Endothelial cell of umbilical vein (primary cell): Measurements from ENCODE around the gene PKD1L1. TPM values are rescaled to one million over a fixed set of nuclear protein-coding genes. Genes with fewer than 3 reads are reported as not detected.

Source experiments
- BruUV-seq: library from RNA; stranded (reverse); fragments of 400-500 nt; replicated peaks from 2 replicates; lab custom pipeline; 2021; lab: Mats Ljungman, UMichigan
- CTCF ChIA-PET: fragments of 300-600, 350-600 bp; sonication (Branson Sonifier 250); formaldehyde crosslinking; loops from one replicate; lab custom pipeline; 2021; ENCODE audit warnings: antibody characterized with exemption, inconsistent platforms; lab: Charles Lee
- POLR2A ChIA-PET: fragments of 300-600, 350-600 bp; sonication (Branson Sonifier 250); formaldehyde crosslinking; loops from one replicate; lab custom pipeline; 2021; ENCODE audit warnings: antibody characterized with exemption, inconsistent platforms; lab: Charles Lee
- DNase-seq: peaks from one replicate; pipeline ENCODE4 v3.0.0-alpha.2; 2011; ENCODE audit warnings: low read depth, low spot score
- FAIRE-seq: peaks from 2 replicates; lab custom pipeline; 2011; peaks lifted over from hg19 to GRCh38; lab: Jason Lieb, UNC
- H2AFZ ChIP-seq: 2 replicates; pipeline ENCODE4 v1.6.0; 2012; ENCODE audit warnings: low read depth, low read length, control low read depth, inconsistent platforms
- H3K27ac ChIP-seq: 2 replicates; pipeline ENCODE4 v1.5.1; 2011; ENCODE audit warnings: low read depth, mild to moderate bottlenecking, control low read depth, low read length, moderate library complexity; ENCODE audit not compliant: insufficient read depth
- H3K27me3 ChIP-seq, 2 experiments: 2 replicates each; pipeline versions ENCODE4 v1.6.0 to v1.6.1; 2011; ENCODE audit warnings: low read length in 2 of 2, mixed read lengths in 1 of 2; ENCODE audit not compliant: control insufficient read depth in 2 of 2, insufficient read depth in 2 of 2
- H3K36me3 ChIP-seq, 2 experiments: 2 replicates in 1 of 2; 3 replicates in 1 of 2; pipeline ENCODE4 v1.5.1; 2011; ENCODE audit warnings: low read length in 2 of 2, mild to moderate bottlenecking in 1 of 2, moderate library complexity in 1 of 2; ENCODE audit not compliant: control insufficient read depth in 2 of 2, insufficient read depth in 2 of 2; ENCODE audit errors: extremely low read depth in 1 of 2
- H3K4me1 ChIP-seq: 3 replicates; pipeline ENCODE4 v1.5.1; 2011; ENCODE audit warnings: mild to moderate bottlenecking, low read length; ENCODE audit not compliant: control insufficient read depth, insufficient read depth; ENCODE audit errors: extremely low read depth
- H3K4me2 ChIP-seq: 2 replicates; pipeline ENCODE4 v1.6.1; 2011; ENCODE audit warnings: low read length, control low read depth, mixed read lengths; ENCODE audit not compliant: insufficient read depth
- H3K4me3 ChIP-seq, 3 experiments: fragments of 200-600 bp in 1 of 3; sonication (generic), shearing (Covaris generic) in 1 of 3; replicated peaks in 1 of 3; 2 replicates each; pipeline ENCODE4 v1.5.1; 2011 to 2016; ENCODE audit warnings: control low read depth in 3 of 3, low read length in 3 of 3, mild to moderate bottlenecking in 2 of 3, inconsistent platforms in 1 of 3, low read depth in 1 of 3, moderate library complexity in 1 of 3; ENCODE audit not compliant: insufficient read depth in 1 of 3
- H3K79me2 ChIP-seq: 2 replicates; pipeline ENCODE4 v1.6.0; 2012; ENCODE audit warnings: low read length, inconsistent platforms; ENCODE audit not compliant: control insufficient read depth, insufficient read depth
- H3K9ac ChIP-seq: replicated peaks from 2 replicates; pipeline ENCODE3; 2011; ENCODE audit warnings: low read length, control low read depth; ENCODE audit not compliant: insufficient read depth; ENCODE audit errors: extremely low read depth
- H3K9me1 ChIP-seq: replicated peaks from 3 replicates; pipeline ENCODE4 v1.6.0; 2011; ENCODE audit warnings: mild to moderate bottlenecking, low read length; ENCODE audit not compliant: control insufficient read depth, insufficient read depth; ENCODE audit errors: extremely low read depth
- H3K9me3 ChIP-seq: replicated peaks from 2 replicates; pipeline ENCODE4 v1.5.1; 2012; ENCODE audit warnings: low read length, inconsistent platforms; ENCODE audit not compliant: control insufficient read depth, insufficient read depth
- H4K20me1 ChIP-seq: replicated peaks from 2 replicates; pipeline ENCODE3; 2011; ENCODE audit warnings: mild to moderate bottlenecking, low read length; ENCODE audit not compliant: control insufficient read depth, insufficient read depth; ENCODE audit errors: extremely low read depth
- EZH2 ChIP-seq: IDR thresholded peaks from 2 replicates; pipeline ENCODE4 v1.6.1; 2012; ENCODE audit warnings: borderline replicate concordance, low read depth, mild to moderate bottlenecking, moderate library complexity, low read length, inconsistent platforms; ENCODE audit not compliant: severe bottlenecking
- FOS ChIP-seq: IDR thresholded peaks from 2 replicates; pipeline ENCODE4 v1.6.1; 2011; ENCODE audit warnings: mild to moderate bottlenecking, low read length, moderate library complexity, borderline replicate concordance; ENCODE audit not compliant: insufficient read depth
- GATA2 ChIP-seq: IDR thresholded peaks from 2 replicates; pipeline ENCODE4 v1.7.0; 2011; ENCODE audit warnings: low read depth, mild to moderate bottlenecking, moderate library complexity, mixed read lengths, low read length; ENCODE audit not compliant: insufficient read length, insufficient read depth
- JUN ChIP-seq: IDR thresholded peaks from 2 replicates; pipeline ENCODE4 v1.6.1; 2011; ENCODE audit warnings: borderline replicate concordance, low read depth; ENCODE audit not compliant: insufficient read length, insufficient read depth
- MYC ChIP-seq: IDR thresholded peaks from one replicate; pipeline ENCODE4 v1.6.1; 2011; ENCODE audit warnings: mild to moderate bottlenecking, low read depth, low read length
- POLR2A ChIP-seq: IDR thresholded peaks from 2 replicates; pipeline ENCODE4 v1.6.1; 2012; ENCODE audit warnings: low read depth, mild to moderate bottlenecking, control low read depth, low read length
- POLR2AphosphoS5 ChIP-seq: IDR thresholded peaks from 2 replicates; pipeline ENCODE4 v1.6.1; 2012; ENCODE audit warnings: low read depth, mild to moderate bottlenecking, control low read depth, low read length, moderate library complexity; ENCODE audit not compliant: insufficient read depth
- dilution Hi-C: fragments of 300-500 bp; cut with MboI; formaldehyde crosslinking; loops from one replicate; pipeline ENCODE4 v1.15.0; 2019; ENCODE audit warnings: low sequenced_read_pairs; ENCODE audit not compliant: extremely low pct_ligation_motif_present
- intact Hi-C: fragments of 100-400 bp; cut with micrococcal nuclease; formaldehyde crosslinking; loops from one replicate; pipeline ENCODE4 v1.10.0; 2022
- polyA plus RNA-seq, 4 experiments: library from polyadenylated mRNA; depleted of rRNA in 3 of 4; stranded (reverse) in 3 of 4; unstranded in 1 of 4; fragments of >200 nt; gene quantifications; 2 replicates each; pipeline versions ENCODE4 v1.2.1 to v1.2.3, GENCODE V29; 2011 to 2012; ENCODE audit warnings: missing spikeins in 1 of 4
- total RNA-seq: library from RNA; stranded (reverse); gene quantifications from 2 replicates; pipeline ENCODE4 v1.2.3, GENCODE V29; 2021
- TF ChIP-seq, protein P1 (sequence below): IDR thresholded peaks from 2 replicates; pipeline ENCODE4 v1.6.1; 2011; ENCODE audit not compliant: insufficient read depth, insufficient read length
- TF ChIP-seq, protein P2 (sequence below), 2 donors: IDR thresholded peaks; 1 replicate in 1 of 2; 2 replicates in 1 of 2; pipeline ENCODE4 v1.5.1; 2011; ENCODE audit warnings: low read length in 2 of 2, mild to moderate bottlenecking in 2 of 2, moderate library complexity in 2 of 2, control low read depth in 1 of 2, inconsistent platforms in 1 of 2, low read depth in 1 of 2; ENCODE audit not compliant: insufficient read depth in 1 of 2; ENCODE audit errors: extremely low read depth in 1 of 2

Gene PKD1L1
- total and polyA plus RNA-seq, 2 donors (not counting 3 experiments of a cell fraction or from before 2014, with no cell fraction given): 4.1 to 5.9 TPM

DNA sequence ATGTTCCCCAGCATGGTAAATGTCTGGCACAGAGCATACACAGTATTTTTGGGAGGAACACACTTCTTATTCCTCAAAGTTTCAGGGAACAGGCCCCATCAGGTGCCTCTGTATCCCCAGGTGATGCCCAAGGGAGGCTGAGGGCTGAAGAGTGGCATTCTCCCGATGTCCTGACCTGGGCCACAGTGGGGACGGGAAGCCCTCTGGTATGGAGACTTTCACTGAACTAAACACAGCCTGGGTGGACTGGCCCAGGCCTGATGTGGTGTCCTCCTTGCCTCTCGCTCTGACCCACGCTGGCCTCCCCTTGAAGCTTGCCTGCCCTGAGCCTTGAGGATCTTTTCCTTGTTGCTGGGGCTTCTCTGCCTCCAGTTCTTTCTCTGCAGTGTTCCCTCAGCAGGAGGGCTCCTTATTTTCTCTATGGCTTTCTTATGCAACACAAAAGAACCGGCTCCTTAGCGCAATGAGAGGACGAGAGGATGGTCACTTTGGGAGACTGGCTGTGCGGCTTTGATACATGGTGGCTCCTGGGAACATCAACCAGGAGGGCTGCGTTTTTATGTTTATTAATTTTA is 208.9 kb downstream of the PKD1L1 start:
- Histone ChIP-seq H3K4me3 (no peak overlapping the region), H3K9me1 (no peaks in the 10 kb centered on the region), H4K20me1 (no peaks in the 10 kb centered on the region), H3K27me3 (peaks cover 4 to 5% of the 10 kb centered on the region in 2 experiments), H3K9ac (no peak overlapping the region), H2AFZ (no peak overlapping the region), H3K9me3 (no peaks in the 10 kb centered on the region), H3K27ac (no peak overlapping the region), H3K79me2 (no peaks in the 10 kb centered on the region), H3K4me1 (peaks cover 7% of the 10 kb centered on the region), H3K4me2 (no peak overlapping the region), H3K36me3 (no peaks in the 10 kb centered on the region)
- no TSS peak for BruUV-seq
- POLR2A ChIA-PET: no interaction called here
- DNase-seq: no peak
- FAIRE-seq: no peak
- no peak for TF ChIP-seq FOS
- TF ChIP-seq POLR2AphosphoS5: no peak
- TF ChIP-seq MYC: no peak
- no peak for TF ChIP-seq JUN
- TF ChIP-seq EZH2: no peak
- TF ChIP-seq, protein P1, sequence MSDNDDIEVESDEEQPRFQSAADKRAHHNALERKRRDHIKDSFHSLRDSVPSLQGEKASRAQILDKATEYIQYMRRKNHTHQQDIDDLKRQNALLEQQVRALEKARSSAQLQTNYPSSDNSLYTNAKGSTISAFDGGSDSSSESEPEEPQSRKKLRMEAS: no peak
- TF ChIP-seq POLR2A: no peak
- TF ChIP-seq, protein P2, sequence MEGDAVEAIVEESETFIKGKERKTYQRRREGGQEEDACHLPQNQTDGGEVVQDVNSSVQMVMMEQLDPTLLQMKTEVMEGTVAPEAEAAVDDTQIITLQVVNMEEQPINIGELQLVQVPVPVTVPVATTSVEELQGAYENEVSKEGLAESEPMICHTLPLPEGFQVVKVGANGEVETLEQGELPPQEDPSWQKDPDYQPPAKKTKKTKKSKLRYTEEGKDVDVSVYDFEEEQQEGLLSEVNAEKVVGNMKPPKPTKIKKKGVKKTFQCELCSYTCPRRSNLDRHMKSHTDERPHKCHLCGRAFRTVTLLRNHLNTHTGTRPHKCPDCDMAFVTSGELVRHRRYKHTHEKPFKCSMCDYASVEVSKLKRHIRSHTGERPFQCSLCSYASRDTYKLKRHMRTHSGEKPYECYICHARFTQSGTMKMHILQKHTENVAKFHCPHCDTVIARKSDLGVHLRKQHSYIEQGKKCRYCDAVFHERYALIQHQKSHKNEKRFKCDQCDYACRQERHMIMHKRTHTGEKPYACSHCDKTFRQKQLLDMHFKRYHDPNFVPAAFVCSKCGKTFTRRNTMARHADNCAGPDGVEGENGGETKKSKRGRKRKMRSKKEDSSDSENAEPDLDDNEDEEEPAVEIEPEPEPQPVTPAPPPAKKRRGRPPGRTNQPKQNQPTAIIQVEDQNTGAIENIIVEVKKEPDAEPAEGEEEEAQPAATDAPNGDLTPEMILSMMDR (IDR thresholded peaks at IDR 0.05; ENCODE audit: extremely low read depth in 1 of 2, insufficient read depth in 1 of 2, low read depth in 1 of 2, low read length in 2 of 2): no peak
- TF ChIP-seq GATA2: no peak
- intact Hi-C loops (no loop called here), dilution Hi-C loops (no loop called here)
- CTCF ChIA-PET: interaction anchor here (2.1 kb wide), 1 partner anchor 80 kb away, joined by 6 read pairs; no protein-coding TSS in a partner anchor
